GM23338 (cell line): ENCODE data around the gene BEGAIN. TPM values are rescaled to one million over a fixed set of nuclear protein-coding genes. Genes with fewer than 3 reads are reported as not detected.

Experiments
- ATAC-seq: fragments of 200-7000 bp; cut with Tn5 transposase; 3 replicates; pipeline ENCODE4 v1.9.1; 2020
- DNase-seq: peaks from one replicate; pipeline ENCODE4 v3.0.0-alpha.2; 2015; ENCODE audit warnings: low spot score
- H2AFZ ChIP-seq: fragments of 200-600 bp; sonication (generic); 2 replicates; pipeline ENCODE4 v1.8.0; 2016; ENCODE audit warnings: antibody characterized with exemption, mild to moderate bottlenecking, moderate library complexity
- H3F3A ChIP-seq: fragments of 200-600 bp; sonication (generic); replicated peaks from 2 replicates; pipeline ENCODE4 v1.8.0; 2017; ENCODE audit warnings: antibody characterized with exemption, mixed run types, low read depth
- H3K27ac ChIP-seq: fragments of 200-600 bp; sonication (generic); 2 replicates; pipeline ENCODE4 v1.6.1; 2016; ENCODE audit warnings: low read depth
- H3K27me3 ChIP-seq: fragments of 200-600 bp; sonication (generic); 2 replicates; pipeline ENCODE4 v1.8.0; 2016; ENCODE audit warnings: mild to moderate bottlenecking, mixed run types, moderate library complexity; ENCODE audit not compliant: insufficient read depth
- H3K36me3 ChIP-seq: fragments of 200-600 bp; sonication (generic); 2 replicates; pipeline ENCODE4 v1.8.0; 2016; ENCODE audit warnings: mild to moderate bottlenecking; ENCODE audit not compliant: insufficient read depth
- H3K4me1 ChIP-seq: fragments of 200-600 bp; sonication (generic); 2 replicates; pipeline ENCODE4 v1.8.0; 2016; ENCODE audit warnings: mild to moderate bottlenecking, moderate library complexity; ENCODE audit not compliant: insufficient read depth
- H3K4me2 ChIP-seq: fragments of 200-600 bp; sonication (generic); 2 replicates; pipeline ENCODE4 v1.7.1; 2017; ENCODE audit warnings: mixed run types
- H3K4me3 ChIP-seq: fragments of 200-600 bp; sonication (generic); 2 replicates; pipeline ENCODE4 v1.6.1; 2016; ENCODE audit warnings: mixed run types
- H3K79me2 ChIP-seq: fragments of 200-600 bp; sonication (generic); replicated peaks from 2 replicates; pipeline ENCODE4 v1.8.0; 2017; ENCODE audit warnings: mild to moderate bottlenecking; ENCODE audit not compliant: insufficient read depth
- H3K9me2 ChIP-seq: fragments of 200-600 bp; sonication (generic); 2 replicates; pipeline ENCODE4 v1.8.0; 2017; ENCODE audit not compliant: insufficient read depth
- H4K20me1 ChIP-seq: fragments of 200-600 bp; sonication (generic); replicated peaks from 2 replicates; pipeline ENCODE4 v1.8.0; 2017; ENCODE audit warnings: mild to moderate bottlenecking; ENCODE audit not compliant: insufficient read depth
- H3K27ac Mint-ChIP-seq: 2 replicates; pipeline ENCODE4 v1.8.0; 2020; ENCODE audit warnings: inconsistent platforms, mild to moderate bottlenecking, moderate library complexity, mixed read lengths
- H3K27me3 Mint-ChIP-seq: 3 replicates; pipeline ENCODE4 v1.8.0; 2022; ENCODE audit warnings: low read depth, mild to moderate bottlenecking, moderate library complexity, mixed read lengths, inconsistent platforms; ENCODE audit not compliant: insufficient read depth, poor library complexity
- H3K36me3 Mint-ChIP-seq: 3 replicates; pipeline ENCODE4 v1.8.0; 2021; ENCODE audit warnings: low read depth, mild to moderate bottlenecking, inconsistent platforms, moderate library complexity, mixed read lengths
- H3K4me1 Mint-ChIP-seq: 3 replicates; pipeline ENCODE4 v1.8.0; 2020; ENCODE audit warnings: mild to moderate bottlenecking, inconsistent platforms, mixed read lengths
- H3K4me3 Mint-ChIP-seq: 3 replicates; pipeline ENCODE4 v1.8.0; 2021; ENCODE audit warnings: moderate library complexity, mild to moderate bottlenecking, inconsistent platforms, mixed read lengths
- H3K9me3 Mint-ChIP-seq: 3 replicates; pipeline ENCODE4 v1.8.0; 2020; ENCODE audit warnings: moderate library complexity, mild to moderate bottlenecking, inconsistent platforms, mixed read lengths
- CREB1 ChIP-seq: fragments of 250-450 bp; sonication (Bioruptor Pico); IDR thresholded peaks from 2 replicates; pipeline ENCODE4 v1.5.0; 2020; ENCODE audit warnings: low read depth, mild to moderate bottlenecking, moderate library complexity
- CTCF ChIP-seq, 2 experiments: fragments of 200-600 bp in 1 of 2; sonication (generic) in 1 of 2; conservative IDR thresholded peaks; 2 replicates each; pipeline versions ENCODE4 v1.5.1 to v1.6.1; 2016 to 2017; ENCODE audit warnings: antibody characterized with exemption in 2 of 2, low read depth in 2 of 2, mild to moderate bottlenecking in 2 of 2, moderate library complexity in 1 of 2
- ETS1 ChIP-seq: IDR thresholded peaks from 2 replicates; pipeline ENCODE4 v1.6.1; 2016; ENCODE audit warnings: antibody characterized with exemption
- EZH2 ChIP-seq: fragments of 200-600 bp; sonication (generic); IDR thresholded peaks from one replicate; pipeline ENCODE4 v1.8.0; 2017; ENCODE audit warnings: antibody characterized with exemption, mild to moderate bottlenecking, low read depth; ENCODE audit not compliant: unreplicated experiment
- EZH2phosphoT487 ChIP-seq: fragments of 200-600 bp; sonication (generic); IDR thresholded peaks from one replicate; pipeline ENCODE4 v1.8.1; 2018; ENCODE audit warnings: antibody characterized with exemption; ENCODE audit not compliant: unreplicated experiment
- JUNB ChIP-seq: IDR thresholded peaks from one replicate; pipeline ENCODE4 v1.6.1; 2016; ENCODE audit warnings: antibody characterized with exemption; ENCODE audit not compliant: unreplicated experiment
- NANOG ChIP-seq: IDR thresholded peaks from 2 replicates; pipeline ENCODE4 v1.6.1; 2016; ENCODE audit warnings: antibody characterized with exemption, borderline replicate concordance
- POLR2AphosphoS5 ChIP-seq: IDR thresholded peaks from 2 replicates; pipeline ENCODE4 v1.6.1; 2016; ENCODE audit warnings: antibody characterized with exemption, low read depth
- REST ChIP-seq: IDR thresholded peaks from one replicate; pipeline ENCODE4 v1.6.1; 2018; ENCODE audit warnings: antibody characterized with exemption; ENCODE audit not compliant: unreplicated experiment
- STAT1 ChIP-seq: IDR thresholded peaks from one replicate; pipeline ENCODE4 v1.6.1; 2016; ENCODE audit warnings: antibody characterized with exemption; ENCODE audit not compliant: unreplicated experiment
- ZNF114 ChIP-seq: fragments of 250-450 bp; sonication (Bioruptor Pico); IDR thresholded peaks from 2 replicates; pipeline ENCODE4 v1.5.0; 2020; ENCODE audit warnings: mild to moderate bottlenecking, moderate library complexity
- ZNF331 ChIP-seq: fragments of 250-450 bp; sonication (Bioruptor Pico); IDR thresholded peaks from 2 replicates; pipeline ENCODE4 v1.5.0; 2020; ENCODE audit warnings: low read depth, mild to moderate bottlenecking, moderate library complexity
- ZNF462 ChIP-seq: fragments of 250-450 bp; sonication (Bioruptor Pico); IDR thresholded peaks from 2 replicates; pipeline ENCODE4 v1.5.0; 2020; ENCODE audit warnings: mild to moderate bottlenecking, moderate library complexity
- polyA plus RNA-seq: library from polyadenylated mRNA; unstranded; fragments of >200 nt; fragmentation: Nextera tagmentation; extraction: Ambion mirVana; gene quantifications from 2 replicates; pipeline ENCODE4 v1.2.1, GENCODE V29; 2016
- total RNA-seq: library from RNA; depleted of rRNA; stranded (reverse); fragments of >200 nt; shearing (Covaris generic); gene quantifications from 2 replicates; pipeline ENCODE4 v1.2.3, GENCODE V29; 2014

The BEGAIN gene
- total and polyA plus RNA-seq, 2 experiments from 2014 or later = 0.60 to 2.4 TPM

- no peaks in the 10 kb centered on the region for H3K36me3 ChIP-seq
- no peaks in the 10 kb centered on the region for H3K4me1 ChIP-seq
- no peak overlapping the region for H3K4me3 ChIP-seq
- H3F3A ChIP-seq = no peaks in the 10 kb centered on the region
- Mint-ChIP-seq H3K27ac (no peak overlapping the region), H3K9me3 (no peaks in the 10 kb centered on the region), H3K4me3 (no peak overlapping the region), H3K36me3 (no peaks in the 10 kb centered on the region; the same call in 2 of the 3 replicates), H3K4me1 (peaks cover 9% of the 10 kb centered on the region), H3K27me3 (peaks cover 22% of the 10 kb centered on the region)
- ATAC-seq (no peak), DNase-seq (no peak)
- H3K27me3 ChIP-seq = no peaks in the 10 kb centered on the region
- no peak overlapping the region for H3K4me2 ChIP-seq
- no peaks in the 10 kb centered on the region for H4K20me1 ChIP-seq
- TF ChIP-seq CREB1 (CRISPR knock-in tag) (no peak), STAT1 (no peak), CTCF (conservative IDR thresholded peaks at IDR 0.05; ENCODE audit: low read depth in 2 of 2) (no peak), EZH2 (no peak), POLR2AphosphoS5 (no peak), ZNF114 (no peak), JUNB (no peak), REST (no peak), ZNF462 (CRISPR knock-in tag) (no peak), NANOG (no peak), ETS1 (no peak), ZNF331 (CRISPR knock-in tag) (no peak), EZH2phosphoT487 (no peak)
- no peak overlapping the region for H3K27ac ChIP-seq
- H3K9me2 ChIP-seq = no peaks in the 10 kb centered on the region
- no peak overlapping the region for H2AFZ ChIP-seq
- no peaks in the 10 kb centered on the region for H3K79me2 ChIP-seq
These were observed 43.5 kb downstream of the BEGAIN start for GRCh38 chr14:100543471-100544455.
